SK-N-SH treated with all-trans-retinoic acid at 6 μM for 48 hours (cell line): ENCODE data around the gene PCBP3.

Source experiments
- ARNTL ChIP-seq: fragments of 450-650 bp; formaldehyde crosslinking; IDR thresholded peaks from 2 replicates; pipeline ENCODE4 v1.5.0; 2020; ENCODE audit warnings: low read depth, mild to moderate bottlenecking, moderate library complexity, borderline replicate concordance
- CREB5 ChIP-seq: fragments of 250-450 bp; sonication (Bioruptor Pico); IDR thresholded peaks from 2 replicates; pipeline ENCODE4 v1.5.1; 2020; ENCODE audit warnings: low read depth, mild to moderate bottlenecking, moderate library complexity
- CSDC2 ChIP-seq: fragments of 250-450 bp; sonication (Bioruptor Pico); IDR thresholded peaks from 2 replicates; pipeline ENCODE4 v1.5.0; 2020; ENCODE audit warnings: mild to moderate bottlenecking, moderate library complexity
- GLIS3 ChIP-seq: fragments of 250-450 bp; sonication (Bioruptor Pico); IDR thresholded peaks from 2 replicates; pipeline ENCODE4 v1.5.0; 2020; ENCODE audit warnings: mild to moderate bottlenecking, moderate library complexity
- OSR1 ChIP-seq: fragments of 250-450 bp; sonication (Bioruptor Pico); IDR thresholded peaks from 2 replicates; pipeline ENCODE4 v1.8.0; 2022; ENCODE audit warnings: moderate library complexity, mild to moderate bottlenecking, inconsistent platforms
- PATZ1 ChIP-seq: fragments of 250-450 bp; sonication (Bioruptor Pico); IDR thresholded peaks from 2 replicates; pipeline ENCODE4 v1.8.0; 2020; ENCODE audit warnings: mild to moderate bottlenecking, moderate library complexity, borderline replicate concordance
- RARB ChIP-seq: fragments of 250-450 bp; sonication (Bioruptor Pico); IDR thresholded peaks from 2 replicates; pipeline ENCODE4 v1.8.0; 2021; ENCODE audit warnings: mild to moderate bottlenecking, moderate library complexity
- TSHZ2 ChIP-seq: fragments of 250-450 bp; sonication (Bioruptor Pico); IDR thresholded peaks from 2 replicates; pipeline ENCODE4 v1.5.0; 2020; ENCODE audit warnings: mild to moderate bottlenecking, moderate library complexity
- ZFP3 ChIP-seq: fragments of 250-450 bp; sonication (Bioruptor Pico); IDR thresholded peaks from 2 replicates; pipeline ENCODE4 v1.5.0; 2020; ENCODE audit warnings: mild to moderate bottlenecking, moderate library complexity
- ZFP30 ChIP-seq: fragments of 450-650 bp; formaldehyde crosslinking; IDR thresholded peaks from 2 replicates; pipeline ENCODE4 v1.5.0; 2022; ENCODE audit warnings: mild to moderate bottlenecking, moderate library complexity
- ZNF70 ChIP-seq: fragments of 450-650 bp; formaldehyde crosslinking; IDR thresholded peaks from 2 replicates; pipeline ENCODE4 v1.5.0; 2020; ENCODE audit warnings: mild to moderate bottlenecking, moderate library complexity

- no peak for TF ChIP-seq CSDC2 (CRISPR knock-in tag)
- TF ChIP-seq OSR1 (CRISPR knock-in tag): no peak
- no peak for TF ChIP-seq RARB (CRISPR knock-in tag)
- 0 out of 2 replicates have a peak, but pooled peaks have one; percentile 26 for TF ChIP-seq PATZ1 (CRISPR knock-in tag)
- no peak for TF ChIP-seq ARNTL (CRISPR knock-in tag)
- no peak for TF ChIP-seq ZFP30 (CRISPR knock-in tag)
- TF ChIP-seq ZNF70 (CRISPR knock-in tag): no peak
- no peak for TF ChIP-seq TSHZ2
- no peak for TF ChIP-seq ZFP3 (CRISPR knock-in tag)
- no peak for TF ChIP-seq CREB5
- no peak for TF ChIP-seq GLIS3 (CRISPR knock-in tag)
These were observed 11.6 kb downstream of the PCBP3 start for GRCh38 chr21:45655124-45655523.
